ENCODE measurements around the gene RASGRP2. TPM values are rescaled to one million over a fixed set of nuclear protein-coding genes. Genes with fewer than 3 reads are reported as not detected.

RASGRP2 gene
- total and polyA plus RNA-seq, 2 of the 8 experiments (the other 6 are each of a cell fraction or from before 2014, with no cell fraction given) = 40.6 to 45.7 TPM

GRCh38 chr11:64731601-64732000 is 12.3 kb downstream of the RASGRP2 start:
- Histone ChIP-seq H3K9ac (replicated peaks in 1 of 4; ENCODE audit: extremely low read depth in 1 of 4, low read depth in 3 of 4, low read length in 3 of 4) (no peak overlapping the region), H3K4me2 (ENCODE audit: insufficient read depth in 1 of 2, low read depth in 2 of 2, low read length in 2 of 2) (no peak overlapping the region; a peak in 1 of 4 replicates), H3K36me3 (ENCODE audit: control insufficient read depth in 2 of 4, insufficient read depth in 4 of 4, low read length in 3 of 4) (0 out of 8 replicates have a peak, but pooled peaks cover 0 to 4% (median 0%) of the 10 kb centered on the region in 4 experiments), H4K5ac (ENCODE audit: insufficient read length, low read depth, low read length) (no peak overlapping the region), H2BK20ac (ENCODE audit: low read length) (no peak overlapping the region), H3K14ac (ENCODE audit: insufficient read length) (no peak overlapping the region), H2AFZ (ENCODE audit: low read length) (no peak overlapping the region), H3K23ac (ENCODE audit: insufficient read length) (no peak overlapping the region), H3K27me3 (replicated peaks in 1 of 4; ENCODE audit: control insufficient read depth in 3 of 4, extremely low read depth in 1 of 4, insufficient read depth in 3 of 4, low read length in 3 of 4) (no peaks in the 10 kb centered on the region; a peak in 2 of 7 replicates), H2AK5ac (ENCODE audit: low read depth, low read length) (no peak overlapping the region), H3K79me2 (ENCODE audit: control insufficient read depth in 1 of 2, insufficient read depth in 2 of 2, low read length in 2 of 2) (no peaks in the 10 kb centered on the region), H3K27ac (ENCODE audit: low read depth, low read length) (no peak overlapping the region), H2BK12ac (ENCODE audit: low read depth, low read length) (no peak overlapping the region), H2BK5ac (ENCODE audit: low read depth, low read length) (no peak overlapping the region), H3K56ac (replicated peaks; ENCODE audit: insufficient read length, low read depth, low read length) (no peak overlapping the region), H3K79me1 (ENCODE audit: low read depth, low read length) (no peaks in the 10 kb centered on the region), H4K91ac (replicated peaks; ENCODE audit: insufficient read length, low read length) (no peak overlapping the region), H3K18ac (ENCODE audit: extremely low read depth, low read length) (no peak overlapping the region), H3K9me3 (ENCODE audit: insufficient read depth in 2 of 2, low read depth in 1 of 2, low read length in 1 of 2) (no peaks in the 10 kb centered on the region), H3K4me3 (ENCODE audit: extremely low read depth in 1 of 4, insufficient read depth in 2 of 4, low read depth in 3 of 4, low read length in 4 of 4) (no peak overlapping the region), H3K4me1 (replicated peaks in 1 of 4; ENCODE audit: control insufficient read depth in 3 of 4, insufficient read depth in 4 of 4, low read length in 3 of 4) (peaks cover 0 to 15% (median 5%) of the 10 kb centered on the region in 4 experiments; a peak in 6 of 7 replicates), H3K4ac (replicated peaks; ENCODE audit: insufficient read length, low read depth, low read length) (no peak overlapping the region), H4K20me1 (replicated peaks in 1 of 2; ENCODE audit: control insufficient read depth in 1 of 2, insufficient read depth in 2 of 2, low read length in 2 of 2) (no peaks in the 10 kb centered on the region), H2BK120ac (replicated peaks; ENCODE audit: low read depth, low read length) (no peak overlapping the region), H2BK15ac (ENCODE audit: low read length) (no peak overlapping the region), H4K8ac (ENCODE audit: extremely low read depth, insufficient read depth, low read length) (no peak overlapping the region), H3K23me2 (ENCODE audit: low read depth, low read length) (no peaks in the 10 kb centered on the region; the same call in 1 of the 2 replicates)
- no peak for TF ChIP-seq SRF (IDR thresholded peaks at IDR 0.05; ENCODE audit: low read depth, low read length)
- CTCF ChIA-PET (ENCODE audit: partially characterized antibody) = interaction anchor here (0.7 to 1.9 kb wide), 3 partner anchors 12 to 82 kb away, joined by 3 to 7 read pairs (median 3); partner anchors contain the start of gene RASGRP2
- FAIRE-seq (no peak), DNase-seq (ENCODE audit: low read depth in 1 of 2, low spot score in 2 of 2) (no peak)
- POLR2A ChIA-PET (ENCODE audit: partially characterized antibody) = interaction anchor here (42.9 kb wide), 1 partner anchor 34 kb away, joined by 1087 read pairs; the partner anchor contains the start of genes PYGM and SF1
- WGBS, 2 experiments (ENCODE audit: extremely low coverage in 1 of 2, insufficient coverage in 1 of 2, insufficient read length in 1 of 2, insufficient replicate concordance in 2 of 2, low coverage in 1 of 2, low lambda C conversion rate in 2 of 2, missing lambda C conversion rate in 1 of 2) = 81% methylated on average over 3 of the region's 3 CpGs; no CpG with 5 or more reads in 1 of the 2 experiments
